GM21529 (cell line): ENCODE results near the gene NRXN3.

Experiments used
- ATAC-seq: cut with Tn5 transposase; IDR thresholded peaks from one replicate; pipeline ENCODE4 v1.9.1; 2021; ENCODE audit not compliant: unreplicated experiment

Gene NRXN3

DNA sequence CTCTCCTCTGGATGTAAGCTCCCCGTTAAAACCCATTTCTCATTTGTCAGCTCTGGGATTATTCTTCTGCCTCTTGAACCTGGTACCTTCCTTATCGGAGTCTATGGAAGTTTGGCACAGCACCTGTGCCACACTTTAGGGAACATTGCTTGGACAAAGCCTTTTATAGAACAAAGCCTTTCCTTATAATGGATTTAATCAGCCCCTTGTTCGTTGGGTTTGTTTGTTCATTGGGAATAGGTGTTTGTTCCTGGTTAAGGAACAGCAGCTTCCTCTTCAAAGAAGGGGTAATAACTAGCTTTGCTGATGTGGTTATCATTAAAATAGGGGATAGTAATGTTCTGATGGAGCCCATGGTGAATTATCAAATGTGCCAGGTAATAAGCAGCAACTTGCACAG lies 70.4 kb downstream of the NRXN3 start:
- ATAC-seq: no peak

DNA sequence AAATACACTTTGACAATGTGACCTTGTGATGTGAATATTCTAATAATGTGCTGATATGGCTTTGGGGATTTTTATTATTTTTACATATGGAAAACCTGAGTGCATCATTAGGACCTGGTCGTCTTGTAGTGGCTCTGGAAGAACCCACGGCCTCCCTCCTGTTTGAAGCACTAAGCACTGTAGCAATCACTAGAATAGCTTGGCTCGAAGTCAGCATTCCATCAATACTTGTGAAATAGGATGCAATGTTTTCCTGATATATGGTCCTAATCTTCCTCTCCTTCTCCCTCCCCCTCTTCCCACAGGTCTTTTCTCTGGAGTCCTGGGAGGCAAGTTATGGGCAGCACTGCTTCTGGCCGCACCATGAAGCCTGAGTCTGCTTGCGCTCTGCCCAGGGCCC lies 71.9 kb downstream of the NRXN3 start:
- ATAC-seq: no peak

- no peak for ATAC-seq
Measured at GRCh38 chr14:78243187-78243586, 73.0 kb downstream of the NRXN3 start.

DNA sequence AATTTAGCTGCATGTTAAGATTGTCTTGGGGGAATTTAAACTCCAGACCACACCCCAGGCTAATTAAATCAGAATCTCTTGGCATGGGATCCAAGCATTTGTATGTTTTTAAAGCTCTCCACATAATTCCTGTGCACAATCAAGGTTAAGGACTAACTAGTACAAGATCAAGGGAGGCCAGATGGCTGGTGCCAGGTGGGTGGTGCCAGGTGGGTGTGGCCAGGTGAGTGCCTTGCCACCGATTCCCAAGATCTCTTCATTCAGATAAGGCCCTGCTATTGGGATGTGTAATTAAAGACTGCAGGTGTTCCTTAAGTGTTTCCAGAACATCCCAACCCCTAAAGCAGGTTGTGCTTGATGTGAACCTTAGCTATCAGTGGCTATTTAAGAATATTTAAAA lies 75.1 kb downstream of the NRXN3 start:
- no peak for ATAC-seq

DNA sequence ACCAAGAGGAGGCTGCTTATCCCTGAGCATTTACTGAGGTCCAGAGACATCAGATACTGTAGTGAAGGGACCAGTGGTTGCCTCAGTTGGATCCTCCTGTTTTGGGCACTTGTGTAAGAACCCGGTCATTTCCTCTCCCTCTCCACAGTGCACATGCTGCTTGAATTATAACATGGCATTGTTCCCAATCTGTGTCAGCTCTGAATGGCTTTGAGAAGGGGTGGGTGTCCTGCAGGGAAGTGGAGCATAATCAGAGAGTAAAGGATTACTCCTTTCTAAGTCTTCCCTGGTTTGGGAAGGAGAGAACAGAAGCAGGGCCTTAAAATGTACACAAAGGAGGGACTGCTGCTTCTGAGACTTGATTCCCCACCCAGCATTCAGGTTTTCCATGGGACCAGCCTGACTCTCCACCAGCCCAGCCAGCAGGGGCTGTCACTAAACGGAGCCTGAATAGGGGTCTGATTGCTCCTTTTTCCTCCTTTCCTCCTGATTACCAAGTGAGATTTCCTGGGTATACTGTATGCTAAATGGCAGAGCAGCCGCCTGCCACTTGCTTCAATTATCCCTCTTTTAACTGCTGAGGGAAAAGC lies 78.4 kb downstream of the NRXN3 start:
- ATAC-seq: no peak

DNA sequence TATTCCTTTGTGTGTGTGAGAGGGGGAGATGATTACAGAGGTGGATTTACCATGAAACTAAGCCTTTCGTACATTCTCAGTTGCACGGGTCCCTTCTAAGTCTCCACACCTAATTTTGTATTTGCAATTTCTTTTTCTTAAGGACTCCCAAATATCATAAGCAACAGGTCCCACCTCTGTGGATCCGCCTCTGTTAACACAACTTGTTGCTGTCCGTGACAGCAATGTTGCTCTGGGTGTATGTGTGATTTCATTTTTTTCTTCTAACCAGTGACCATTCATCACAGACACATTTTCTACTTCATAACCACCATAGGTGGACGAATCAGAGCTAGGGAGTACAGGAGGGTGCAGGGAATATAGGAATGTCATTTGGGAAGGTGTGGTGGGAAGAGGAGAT lies 81.1 kb downstream of the NRXN3 start:
- ATAC-seq: no peak

DNA sequence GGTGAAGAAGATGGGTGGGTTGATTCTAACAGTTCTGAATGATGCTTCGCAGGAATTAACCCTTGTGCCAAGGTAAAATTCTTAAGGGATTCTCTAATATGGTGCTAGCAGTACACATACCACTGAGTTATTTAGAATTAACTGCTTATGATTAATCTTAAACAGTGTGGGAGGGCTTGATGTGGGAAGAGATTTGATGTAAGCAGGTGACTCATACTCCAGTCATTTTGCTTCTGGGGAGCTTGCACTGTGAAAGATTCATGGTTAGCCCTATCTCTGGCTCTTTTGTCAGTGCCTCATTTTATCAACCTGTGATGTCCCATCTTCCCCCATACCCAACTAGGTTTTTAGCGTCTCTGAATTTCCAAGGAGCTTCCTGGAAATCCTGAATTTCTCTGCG lies 83.8 kb downstream of the NRXN3 start:
- no peak for ATAC-seq

- ATAC-seq: no peak
Measured at GRCh38 chr14:78254911-78255461, 84.8 kb downstream of the NRXN3 start.

DNA sequence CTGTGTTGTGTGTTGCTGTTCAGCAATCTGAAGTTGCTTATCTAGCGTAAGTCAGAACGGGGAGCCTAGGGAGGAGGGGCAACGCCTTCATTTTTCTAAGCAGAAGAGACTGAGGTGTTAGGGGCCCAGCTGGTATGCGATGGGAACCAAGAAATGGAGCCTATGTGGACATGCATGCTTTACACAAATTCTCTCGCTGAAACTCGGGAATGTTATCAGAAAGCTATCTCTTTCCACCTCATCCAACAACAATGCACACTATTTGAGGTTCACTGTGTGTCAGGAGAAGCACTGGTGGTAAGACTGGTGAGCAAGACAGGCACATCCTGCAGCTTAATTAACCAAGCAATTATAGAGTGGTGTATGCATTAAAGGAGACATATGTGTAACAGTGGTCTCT lies 89.7 kb downstream of the NRXN3 start:
- no peak for ATAC-seq

- ATAC-seq: no peak
Measured at GRCh38 chr14:78278464-78279250, 108.5 kb downstream of the NRXN3 start.

- ATAC-seq: no peak
Measured at GRCh38 chr14:78282437-78282836, 112.3 kb downstream of the NRXN3 start.

DNA sequence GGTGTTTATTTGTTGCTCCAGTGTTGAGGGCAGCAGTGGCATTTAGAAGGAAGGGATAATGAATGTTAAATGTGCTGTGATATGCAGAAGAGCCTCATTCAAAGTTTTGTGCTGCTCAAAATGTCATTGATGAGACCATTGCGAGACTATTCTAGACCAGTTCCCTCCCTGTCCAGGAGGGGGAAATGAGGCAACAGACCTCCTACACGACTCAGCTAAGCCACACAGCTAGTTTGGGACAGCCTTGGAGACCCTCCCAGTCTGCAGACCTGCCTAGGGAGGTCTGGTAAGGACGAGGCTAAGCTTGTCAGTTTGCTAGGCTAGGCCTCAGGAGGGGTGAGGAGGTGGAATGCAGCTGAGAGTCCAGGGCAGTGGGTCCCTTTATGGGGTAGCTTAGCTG lies 116.0 kb downstream of the NRXN3 start:
- ATAC-seq: no peak

- ATAC-seq: peak; percentile 96
Measured at GRCh38 chr14:78292003-78292402, 121.8 kb downstream of the NRXN3 start.

DNA sequence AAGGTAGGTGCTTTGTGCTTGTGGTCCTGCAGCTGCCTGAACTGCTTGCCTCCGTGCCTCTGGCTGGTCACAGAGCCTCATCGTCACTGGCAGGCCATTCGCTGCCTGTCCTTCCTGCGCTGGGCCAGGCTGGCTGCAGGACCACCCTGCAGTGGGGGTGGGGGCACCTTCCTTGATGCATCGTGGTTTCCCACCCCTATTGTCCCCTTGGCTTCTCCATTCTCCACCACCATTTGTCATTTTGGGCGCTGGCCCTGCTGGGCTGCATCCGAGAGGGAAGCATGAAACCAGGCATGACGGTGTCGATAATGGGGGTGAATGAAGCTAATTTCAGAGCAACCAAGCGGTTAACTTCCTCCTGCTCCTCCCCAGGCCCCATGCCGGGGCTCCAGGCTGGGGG lies 127.7 kb downstream of the NRXN3 start:
- ATAC-seq: no peak

GRCh38 chr14:78298298-78298697 lies 128.1 kb downstream of the NRXN3 start:
- no peak for ATAC-seq

GRCh38 chr14:78302841-78303240 lies 132.7 kb downstream of the NRXN3 start:
- no peak for ATAC-seq

GRCh38 chr14:78307671-78308070 lies 137.5 kb downstream of the NRXN3 start:
- no peak for ATAC-seq

DNA sequence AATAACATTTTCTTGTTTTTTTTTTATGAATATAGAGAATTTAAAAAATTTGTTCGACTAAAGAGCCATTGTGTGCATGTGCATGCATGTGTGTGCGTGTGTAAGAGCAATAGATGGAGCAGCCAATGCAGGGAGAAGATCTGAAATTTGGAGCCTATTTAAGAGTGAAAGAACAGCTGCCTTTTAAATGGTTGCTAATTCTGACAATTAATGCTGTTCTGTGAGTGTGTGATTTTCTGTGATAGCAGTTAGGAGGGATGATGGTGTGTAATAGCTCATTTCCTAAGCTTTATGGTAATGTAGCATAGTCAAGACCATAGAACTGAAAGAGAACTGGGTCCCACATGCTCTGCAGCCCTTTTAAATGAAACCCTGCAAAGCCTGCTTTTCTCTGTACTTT lies 137.9 kb downstream of the NRXN3 start:
- ATAC-seq: no peak

- no peak for ATAC-seq
Measured at GRCh38 chr14:78310272-78310671, 140.1 kb downstream of the NRXN3 start.

DNA sequence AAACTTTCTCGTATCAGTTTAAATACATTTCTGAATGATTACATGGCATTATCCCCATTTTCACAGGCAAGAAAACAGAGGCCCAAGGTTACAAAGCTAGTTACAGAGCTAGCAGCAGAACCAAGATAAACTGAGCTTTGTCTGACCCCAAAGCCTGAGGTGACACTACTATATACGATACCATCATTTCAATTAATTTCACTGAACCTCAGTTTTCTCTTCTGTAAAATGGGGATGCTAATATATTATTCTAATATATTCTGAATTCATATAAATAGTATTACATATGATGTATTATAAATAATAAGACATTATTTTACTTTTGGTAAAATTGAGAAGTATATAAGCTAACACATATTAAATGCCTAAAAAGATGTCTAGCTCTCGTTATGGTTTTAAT lies 143.3 kb downstream of the NRXN3 start:
- ATAC-seq: no peak

- ATAC-seq: no peak
Measured at GRCh38 chr14:78314484-78314883, 144.3 kb downstream of the NRXN3 start.

DNA sequence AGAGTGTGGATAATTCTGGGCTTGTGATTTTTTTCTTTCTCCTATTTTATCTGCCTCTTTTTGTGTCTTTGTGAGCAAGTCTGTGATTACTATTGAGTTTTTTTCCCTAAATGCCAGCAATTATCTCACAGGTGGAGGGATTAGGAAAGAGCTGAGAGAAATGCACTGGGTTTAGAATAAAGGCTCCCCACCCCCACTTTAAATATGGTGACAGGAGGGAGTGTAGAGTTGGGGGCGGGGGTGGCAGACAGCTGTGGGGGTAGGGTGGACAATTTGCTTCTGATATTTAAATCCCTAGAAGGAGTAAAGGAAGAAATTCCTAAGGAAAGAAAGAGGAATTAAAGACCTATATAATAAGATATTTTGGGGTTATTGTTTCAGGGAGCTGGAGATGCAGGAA lies 145.9 kb downstream of the NRXN3 start:
- ATAC-seq: no peak

- no peak for ATAC-seq
Measured at GRCh38 chr14:78316786-78317185, 146.6 kb downstream of the NRXN3 start.
